H9 (cell line): Measurements from ENCODE around the gene TRNAU1AP. TPM values are rescaled to one million over a fixed set of nuclear protein-coding genes. Genes with fewer than 3 reads are reported as not detected.

Experiments
- DNase-seq: peaks from one replicate; pipeline ENCODE4 v3.0.0-alpha.2; 2017
- H2AFZ ChIP-seq: one replicate; pipeline ENCODE4 v1.6.1; 2013; ENCODE audit warnings: mild to moderate bottlenecking, low read length, control low read depth, moderate library complexity
- H2AK5ac ChIP-seq: 2 replicates; pipeline ENCODE4 v1.6.1; 2013; ENCODE audit warnings: low read length, control low read depth, mixed read lengths; ENCODE audit not compliant: insufficient read length
- H2BK120ac ChIP-seq: one replicate; pipeline ENCODE4 v1.6.1; 2013; ENCODE audit warnings: low read depth, mild to moderate bottlenecking, low read length, control low read depth, inconsistent platforms; ENCODE audit not compliant: poor library complexity, severe bottlenecking
- H2BK12ac ChIP-seq: 2 replicates; pipeline ENCODE4 v1.6.1; 2013; ENCODE audit warnings: low read length, control low read depth, mixed read lengths, low read depth; ENCODE audit not compliant: insufficient read length
- H2BK15ac ChIP-seq: 2 replicates; pipeline ENCODE4 v1.6.1; 2013; ENCODE audit warnings: low read depth, low read length, control low read depth
- H2BK20ac ChIP-seq: one replicate; pipeline ENCODE4 v1.6.1; 2013; ENCODE audit warnings: low read depth, mild to moderate bottlenecking, low read length, control low read depth, inconsistent platforms; ENCODE audit not compliant: poor library complexity, severe bottlenecking
- H2BK5ac ChIP-seq: 2 replicates; pipeline ENCODE4 v1.6.1; 2013; ENCODE audit warnings: low read length, control low read depth, mixed read lengths; ENCODE audit not compliant: insufficient read length
- H3K14ac ChIP-seq: 2 replicates; pipeline ENCODE4 v1.6.1; 2013; ENCODE audit warnings: low read length, control low read depth; ENCODE audit not compliant: insufficient read depth
- H3K18ac ChIP-seq: 2 replicates; pipeline ENCODE4 v1.6.1; 2013; ENCODE audit warnings: low read depth, mild to moderate bottlenecking, mixed read lengths, low read length, control low read depth; ENCODE audit not compliant: insufficient read length
- H3K23ac ChIP-seq: 2 replicates; pipeline ENCODE4 v1.6.1; 2013; ENCODE audit warnings: low read length, control low read depth, mixed read lengths, low read depth; ENCODE audit not compliant: insufficient read length
- H3K23me2 ChIP-seq: 2 replicates; pipeline ENCODE4 v1.6.1; 2013; ENCODE audit warnings: low read depth, mild to moderate bottlenecking, mixed read lengths, low read length, control low read depth; ENCODE audit not compliant: insufficient read length, poor library complexity, severe bottlenecking
- H3K27ac ChIP-seq: 2 replicates; pipeline ENCODE4 v1.5.1; 2013; ENCODE audit warnings: low read length, control low read depth, mixed read lengths, low read depth; ENCODE audit not compliant: insufficient read length
- H3K27me3 ChIP-seq: 2 replicates; pipeline ENCODE4 v1.6.1; 2013; ENCODE audit warnings: low read length, control low read depth, inconsistent platforms; ENCODE audit not compliant: insufficient read depth
- H3K4ac ChIP-seq: 2 replicates; pipeline ENCODE4 v1.6.1; 2013; ENCODE audit warnings: low read depth, mild to moderate bottlenecking, control low read depth, inconsistent platforms, low read length, moderate library complexity
- H3K4me1 ChIP-seq: 2 replicates; pipeline ENCODE4 v1.6.1; 2013; ENCODE audit warnings: low read length, control low read depth, inconsistent platforms; ENCODE audit not compliant: insufficient read depth
- H3K4me2 ChIP-seq: 2 replicates; pipeline ENCODE4 v1.6.1; 2013; ENCODE audit warnings: low read length, control low read depth, mixed read lengths; ENCODE audit not compliant: insufficient read length, insufficient read depth
- H3K56ac ChIP-seq: 2 replicates; pipeline ENCODE4 v1.6.1; 2013; ENCODE audit warnings: low read depth, mild to moderate bottlenecking, mixed read lengths, low read length, control low read depth; ENCODE audit not compliant: insufficient read length
- H3K79me1 ChIP-seq: 2 replicates; pipeline ENCODE4 v1.6.1; 2013; ENCODE audit warnings: low read depth, mild to moderate bottlenecking, moderate library complexity, low read length, control low read depth, inconsistent platforms; ENCODE audit not compliant: insufficient read depth, poor library complexity, severe bottlenecking
- H3K79me2 ChIP-seq: 2 replicates; pipeline ENCODE4 v1.6.1; 2013; ENCODE audit warnings: low read length, control low read depth, inconsistent platforms; ENCODE audit not compliant: insufficient read depth
- H3K9ac ChIP-seq: 2 replicates; pipeline ENCODE4 v1.6.1; 2013; ENCODE audit warnings: low read length, control low read depth, mixed read lengths; ENCODE audit not compliant: insufficient read length; ENCODE audit errors: extremely low read depth
- H3K9me3 ChIP-seq: one replicate; pipeline ENCODE4 v1.6.1; 2013; ENCODE audit warnings: low read depth, low read length, inconsistent platforms; ENCODE audit not compliant: control insufficient read depth
- H3T11ph ChIP-seq: one replicate; pipeline ENCODE4 v1.6.1; 2013; ENCODE audit warnings: mild to moderate bottlenecking, low read length, control low read depth, inconsistent platforms
- H4K20me1 ChIP-seq: one replicate; pipeline ENCODE4 v1.6.1; 2013; ENCODE audit not compliant: control insufficient read depth, insufficient read length, insufficient read depth
- H4K5ac ChIP-seq: 2 replicates; pipeline ENCODE4 v1.6.1; 2013; ENCODE audit warnings: low read depth, mild to moderate bottlenecking, mixed read lengths, low read length, control low read depth; ENCODE audit not compliant: insufficient read length
- H4K8ac ChIP-seq: replicated peaks from 2 replicates; pipeline ENCODE4 v1.6.1; 2013; ENCODE audit warnings: low read length, control low read depth, mixed read lengths, low read depth; ENCODE audit not compliant: insufficient read length
- H4K91ac ChIP-seq: 2 replicates; pipeline ENCODE4 v1.6.1; 2013; ENCODE audit warnings: low read depth, mild to moderate bottlenecking, moderate library complexity, mixed read lengths, low read length, control low read depth; ENCODE audit not compliant: insufficient read length
- H3K27ac Mint-ChIP-seq, 3 experiments: 2 replicates in 2 of 3; 3 replicates in 1 of 3; pipeline ENCODE4 v1.8.0; 2020 to 2021; ENCODE audit warnings: mixed read lengths in 3 of 3, mild to moderate bottlenecking in 1 of 3, moderate library complexity in 1 of 3
- H3K27me3 Mint-ChIP-seq: 2 replicates; pipeline ENCODE4 v1.8.0; 2021; ENCODE audit warnings: low read depth, mild to moderate bottlenecking, moderate library complexity, mixed read lengths
- H3K36me3 Mint-ChIP-seq, 3 experiments: 2 replicates in 2 of 3; 3 replicates in 1 of 3; pipeline ENCODE4 v1.8.0; 2020 to 2021; ENCODE audit warnings: low read depth in 3 of 3, mixed read lengths in 3 of 3; ENCODE audit not compliant: insufficient read depth in 1 of 3
- H3K4me1 Mint-ChIP-seq, 2 experiments: 2 replicates each; pipeline ENCODE4 v1.8.0; 2020; ENCODE audit warnings: mixed read lengths in 2 of 2
- H3K4me3 Mint-ChIP-seq, 2 experiments: 2 replicates in 1 of 2; 3 replicates in 1 of 2; pipeline ENCODE4 v1.8.0; 2020 to 2021; ENCODE audit warnings: mild to moderate bottlenecking in 2 of 2, mixed read lengths in 2 of 2, moderate library complexity in 1 of 2
- H3K9me3 Mint-ChIP-seq, 2 experiments: 2 replicates in 1 of 2; 3 replicates in 1 of 2; pipeline ENCODE4 v1.8.0; 2020; ENCODE audit warnings: mild to moderate bottlenecking in 2 of 2, mixed read lengths in 2 of 2, moderate library complexity in 1 of 2
- WGBS: extraction: QIAGEN DNeasy Blood & Tissue Kit; methylation state at CpG from one replicate; pipeline ENCODE4 v1.1.7; 2013; ENCODE audit warnings: missing lambda C conversion rate, low lambda C conversion rate, mixed read lengths; ENCODE audit not compliant: insufficient read length; ENCODE audit errors: extremely low coverage; 5-methylcytosine and 5-hydroxymethylcytosine counted together
- total RNA-seq: library from RNA; stranded (reverse); gene quantifications from 2 replicates; pipeline ENCODE4 v1.2.1, GENCODE V29; 2021
- TF ChIP-seq, protein P1 (sequence below): fragments of 200-600 bp; sonication (generic); conservative IDR thresholded peaks from 3 replicates; pipeline ENCODE4 v1.8.0; 2021; ENCODE audit warnings: antibody characterized with exemption, mild to moderate bottlenecking

The TRNAU1AP gene
- total RNA-seq, 1 experiment from 2014 or later: 45.0 TPM

- no peak overlapping the region for H2BK20ac ChIP-seq
- no peak overlapping the region for H2AFZ ChIP-seq
- H3K56ac ChIP-seq: no peak overlapping the region
- TF ChIP-seq, protein P1, sequence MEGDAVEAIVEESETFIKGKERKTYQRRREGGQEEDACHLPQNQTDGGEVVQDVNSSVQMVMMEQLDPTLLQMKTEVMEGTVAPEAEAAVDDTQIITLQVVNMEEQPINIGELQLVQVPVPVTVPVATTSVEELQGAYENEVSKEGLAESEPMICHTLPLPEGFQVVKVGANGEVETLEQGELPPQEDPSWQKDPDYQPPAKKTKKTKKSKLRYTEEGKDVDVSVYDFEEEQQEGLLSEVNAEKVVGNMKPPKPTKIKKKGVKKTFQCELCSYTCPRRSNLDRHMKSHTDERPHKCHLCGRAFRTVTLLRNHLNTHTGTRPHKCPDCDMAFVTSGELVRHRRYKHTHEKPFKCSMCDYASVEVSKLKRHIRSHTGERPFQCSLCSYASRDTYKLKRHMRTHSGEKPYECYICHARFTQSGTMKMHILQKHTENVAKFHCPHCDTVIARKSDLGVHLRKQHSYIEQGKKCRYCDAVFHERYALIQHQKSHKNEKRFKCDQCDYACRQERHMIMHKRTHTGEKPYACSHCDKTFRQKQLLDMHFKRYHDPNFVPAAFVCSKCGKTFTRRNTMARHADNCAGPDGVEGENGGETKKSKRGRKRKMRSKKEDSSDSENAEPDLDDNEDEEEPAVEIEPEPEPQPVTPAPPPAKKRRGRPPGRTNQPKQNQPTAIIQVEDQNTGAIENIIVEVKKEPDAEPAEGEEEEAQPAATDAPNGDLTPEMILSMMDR: no peak
- H3K23ac ChIP-seq: no peak overlapping the region
- no peaks in the 10 kb centered on the region for H3K23me2 ChIP-seq
- no peak overlapping the region for H2BK120ac ChIP-seq
- no peaks in the 10 kb centered on the region for H3K9me3 ChIP-seq
- H3K27ac Mint-ChIP-seq: no peak overlapping the region
- no CpG with 5 or more reads among the region's 6 CpGs for WGBS
- no peak overlapping the region for H3K4ac ChIP-seq
- no peak overlapping the region for H2BK5ac ChIP-seq
- H3K4me1 ChIP-seq: no peaks in the 10 kb centered on the region
- H3K4me3 Mint-ChIP-seq: no peak overlapping the region
- H3K27me3 ChIP-seq: no peaks in the 10 kb centered on the region
- peaks cover 50 to 72% (median 64%) of the 10 kb centered on the region in 3 experiments for H3K36me3 Mint-ChIP-seq
- H3K27me3 Mint-ChIP-seq: no peaks in the 10 kb centered on the region; the same call in 1 of the 2 replicates
- H3K27ac ChIP-seq: no peak overlapping the region
- H3K4me1 Mint-ChIP-seq: no peaks in the 10 kb centered on the region
- H3K79me1 ChIP-seq: no peaks in the 10 kb centered on the region
- no peaks in the 10 kb centered on the region for H4K20me1 ChIP-seq
- H2AK5ac ChIP-seq: no peak overlapping the region
- H4K8ac ChIP-seq: no peak overlapping the region
- no peaks in the 10 kb centered on the region for H3K79me2 ChIP-seq
- no peaks in the 10 kb centered on the region for H3K9me3 Mint-ChIP-seq
- H3T11ph ChIP-seq: no peak overlapping the region
- H2BK12ac ChIP-seq: no peak overlapping the region
- no peak overlapping the region for H3K18ac ChIP-seq
- no peak overlapping the region for H3K9ac ChIP-seq
- no peak overlapping the region for H3K14ac ChIP-seq
- no peak overlapping the region for H4K91ac ChIP-seq
- no peak for DNase-seq
- no peak overlapping the region for H3K4me2 ChIP-seq
- H2BK15ac ChIP-seq: no peak overlapping the region
- H4K5ac ChIP-seq: no peak overlapping the region
Measured at GRCh38 chr1:28535180-28535579, 17.7 kb upstream of the TRNAU1AP start.
